Femur (tissue), 1 donor: ENCODE results near the gene ZNF341.
"Not testable (repeated sequence)": the region's sequence is repeated elsewhere in the genome, so short reads cannot be mapped to it uniquely, and the experiment has no call there.

ENCODE experiments used
- DNase-seq: peaks from one replicate; pipeline ENCODE4 v3.0.0-alpha.2; 2017

The ZNF341 gene

GRCh38 chr20:33730946-33731692 is 677 bp upstream of the ZNF341 start:
- DNase-seq: no peak

- peak; percentile 94 for DNase-seq
Observed at GRCh38 chr20:33732166-33732970, 572 bp downstream of the ZNF341 start.

GRCh38 chr20:33733654-33734576 is 2.1 kb downstream of the ZNF341 start:
- peak; percentile 28 for DNase-seq

GRCh38 chr20:33736962-33737361 is 5.2 kb downstream of the ZNF341 start:
- no peak for DNase-seq

GRCh38 chr20:33739493-33739892 is 7.7 kb downstream of the ZNF341 start:
- no peak for DNase-seq

GRCh38 chr20:33740189-33740588 is 8.4 kb downstream of the ZNF341 start:
- DNase-seq: no peak

GRCh38 chr20:33744181-33744580 is 12.4 kb downstream of the ZNF341 start:
- DNase-seq: no peak

- DNase-seq: no peak
Observed at GRCh38 chr20:33744773-33745385, 13.1 kb downstream of the ZNF341 start.

GRCh38 chr20:33746325-33746998 is 14.7 kb downstream of the ZNF341 start:
- no peak for DNase-seq

GRCh38 chr20:33751775-33752174 is 20.0 kb downstream of the ZNF341 start:
- no peak for DNase-seq

- no peak for DNase-seq
Observed at GRCh38 chr20:33753143-33753542, 21.3 kb downstream of the ZNF341 start.

GRCh38 chr20:33753763-33754162 is 22.0 kb downstream of the ZNF341 start:
- DNase-seq: no peak

- not testable (repeated sequence) for DNase-seq
Observed at GRCh38 chr20:33755936-33756490, 24.2 kb downstream of the ZNF341 start.

GRCh38 chr20:33757046-33757445 is 25.2 kb downstream of the ZNF341 start:
- DNase-seq: no peak

GRCh38 chr20:33757458-33757857 is 25.7 kb downstream of the ZNF341 start:
- DNase-seq: no peak

- no peak for DNase-seq
Observed at GRCh38 chr20:33761698-33762250, 30.0 kb downstream of the ZNF341 start.

GRCh38 chr20:33765099-33765498 is 33.3 kb downstream of the ZNF341 start:
- DNase-seq: no peak

- DNase-seq: no peak
Observed at GRCh38 chr20:33765592-33765991, 33.8 kb downstream of the ZNF341 start.

GRCh38 chr20:33766686-33767085 is 34.9 kb downstream of the ZNF341 start:
- no peak for DNase-seq

GRCh38 chr20:33767777-33768138 is 36.0 kb downstream of the ZNF341 start:
- no peak for DNase-seq

GRCh38 chr20:33769043-33769442 is 37.2 kb downstream of the ZNF341 start:
- no peak for DNase-seq
